ENCODE data around the gene TRAK1. TPM values are rescaled to one million over a fixed set of nuclear protein-coding genes. Genes with fewer than 3 reads are reported as not detected.
A peak's percentile ranks its signal among the peaks of the same experiment; 100 is the strongest.

Gene TRAK1
- polyA plus RNA-seq, 3 donors, result 6.6 to 40.8 (median 7.0) TPM

GRCh38 chr3:42164656-42165055 is 73.5 kb downstream of the TRAK1 start:
- DNase-seq, result peak; percentile 15 to 32 (median 30)
- Histone ChIP-seq H3K36me3 (replicated peaks in 1 of 2; ENCODE audit: control insufficient read depth in 1 of 2, insufficient read depth in 2 of 2, low read length in 2 of 2) (peaks cover 0 to 5% of the 10 kb centered on the region in 2 donors), H2AFZ (ENCODE audit: insufficient read depth, low read depth, low read length, poor library complexity, severe bottlenecking) (no peak overlapping the region), H4K20me1 (ENCODE audit: insufficient read depth, low read length) (peaks cover 97% of the 10 kb centered on the region), H3K79me2 (ENCODE audit: insufficient read depth, low read length) (peaks cover 10% of the 10 kb centered on the region), H3K27ac (ENCODE audit: low read depth in 1 of 2, low read length in 2 of 2) (peak overlapping the region; percentile 34 to 55), H3K4me3 (replicated peaks in 1 of 3; ENCODE audit: low read depth in 2 of 3, low read length in 3 of 3) (no peak overlapping the region), H3K9ac (ENCODE audit: insufficient read depth, low read length, poor library complexity, severe bottlenecking) (peak overlapping the region; percentile 39), H3K4me2 (replicated peaks; ENCODE audit: extremely low read depth, low read length, poor library complexity, severe bottlenecking) (peak overlapping the region; percentile 32), H3K9me3 (replicated peaks in 1 of 2; ENCODE audit: control insufficient read depth in 1 of 2, insufficient read depth in 1 of 2, low read length in 2 of 2) (no peaks in the 10 kb centered on the region), H3K4me1 (ENCODE audit: control insufficient read depth in 1 of 2, insufficient read depth in 2 of 2, low read length in 2 of 2) (peaks cover 18 to 27% of the 10 kb centered on the region in 2 donors), H3K27me3 (ENCODE audit: control insufficient read depth in 2 of 2, insufficient read depth in 2 of 2, low read length in 2 of 2) (no peaks in the 10 kb centered on the region)
- WGBS (ENCODE audit: insufficient coverage), result no CpG with 5 or more reads among the region's 2 CpGs
- no peaks in the 10 kb centered on the region for H3K27me3 Mint-ChIP-seq (ENCODE audit: low read depth in 3 of 3)
- H3K4me3 Mint-ChIP-seq, result peak overlapping the region in 1 of 2 donors; percentile 16
- peaks cover 46% of the 10 kb centered on the region for H3K4me1 Mint-ChIP-seq
- intact Hi-C loops (cut with micrococcal nuclease), result no loop called here
- H3K27ac Mint-ChIP-seq, result peak overlapping the region in 3 of 7 donors; percentile 40 to 69 (median 42)
- TF ChIP-seq CTCF (IDR thresholded peaks at IDR 0.05), result no peak
- no peaks in the 10 kb centered on the region for H3K9me3 Mint-ChIP-seq
- H3K36me3 Mint-ChIP-seq, result no peaks in the 10 kb centered on the region

- Histone ChIP-seq H3K27me3 (ENCODE audit: control insufficient read depth in 2 of 2, insufficient read depth in 2 of 2, low read length in 2 of 2) (no peaks in the 10 kb centered on the region), H3K4me1 (ENCODE audit: control insufficient read depth in 1 of 2, insufficient read depth in 2 of 2, low read length in 2 of 2) (peaks cover 19 to 26% of the 10 kb centered on the region in 2 donors), H4K20me1 (ENCODE audit: insufficient read depth, low read length) (peaks cover 97% of the 10 kb centered on the region), H3K4me3 (replicated peaks in 1 of 3; ENCODE audit: low read depth in 2 of 3, low read length in 3 of 3) (no peak overlapping the region), H2AFZ (ENCODE audit: insufficient read depth, low read depth, low read length, poor library complexity, severe bottlenecking) (no peak overlapping the region), H3K79me2 (ENCODE audit: insufficient read depth, low read length) (peaks cover 10% of the 10 kb centered on the region), H3K4me2 (replicated peaks; ENCODE audit: extremely low read depth, low read length, poor library complexity, severe bottlenecking) (peak overlapping the region; percentile 32), H3K9me3 (replicated peaks in 1 of 2; ENCODE audit: control insufficient read depth in 1 of 2, insufficient read depth in 1 of 2, low read length in 2 of 2) (no peaks in the 10 kb centered on the region), H3K9ac (ENCODE audit: insufficient read depth, low read length, poor library complexity, severe bottlenecking) (no peak overlapping the region), H3K36me3 (replicated peaks in 1 of 2; ENCODE audit: control insufficient read depth in 1 of 2, insufficient read depth in 2 of 2, low read length in 2 of 2) (peaks cover 0 to 5% of the 10 kb centered on the region in 2 donors), H3K27ac (ENCODE audit: low read depth in 1 of 2, low read length in 2 of 2) (peak overlapping the region in 1 of 2 donors; percentile 55)
- Mint-ChIP-seq H3K27ac (peak overlapping the region in 3 of 7 donors; percentile 22 to 69 (median 46)), H3K9me3 (no peaks in the 10 kb centered on the region), H3K4me1 (peaks cover 46% of the 10 kb centered on the region), H3K4me3 (no peak overlapping the region), H3K27me3 (ENCODE audit: low read depth in 3 of 3) (peaks cover 0 to 3% (median 0%) of the 10 kb centered on the region in 3 donors), H3K36me3 (no peaks in the 10 kb centered on the region)
- no peak for DNase-seq
- TF ChIP-seq CTCF (IDR thresholded peaks at IDR 0.05), result no peak
- intact Hi-C loops (cut with micrococcal nuclease), result no loop called here
- WGBS (ENCODE audit: insufficient coverage), result 98% methylated on average over 4 of the region's 4 CpGs
Measured at GRCh38 chr3:42165211-42165610, 74.1 kb downstream of the TRAK1 start.

Data from CD14-positive monocyte (primary cell).